HL-60 (cell line): Measurements from ENCODE around the gene CTIF.

Experiments
- GABPA ChIP-seq: IDR thresholded peaks from 2 replicates; pipeline ENCODE4 v1.6.1; 2012; ENCODE audit warnings: low read depth
- TF ChIP-seq, protein P1 (sequence below): IDR thresholded peaks from 2 replicates; pipeline ENCODE4 v1.6.1; 2012; ENCODE audit warnings: low read depth; ENCODE audit not compliant: insufficient replicate concordance
- TF ChIP-seq, protein P2 (sequence below): IDR thresholded peaks from one replicate; pipeline ENCODE4 v1.5.1; 2011; ENCODE audit warnings: low read length, control low read depth, inconsistent platforms; ENCODE audit not compliant: insufficient read depth

DNA sequence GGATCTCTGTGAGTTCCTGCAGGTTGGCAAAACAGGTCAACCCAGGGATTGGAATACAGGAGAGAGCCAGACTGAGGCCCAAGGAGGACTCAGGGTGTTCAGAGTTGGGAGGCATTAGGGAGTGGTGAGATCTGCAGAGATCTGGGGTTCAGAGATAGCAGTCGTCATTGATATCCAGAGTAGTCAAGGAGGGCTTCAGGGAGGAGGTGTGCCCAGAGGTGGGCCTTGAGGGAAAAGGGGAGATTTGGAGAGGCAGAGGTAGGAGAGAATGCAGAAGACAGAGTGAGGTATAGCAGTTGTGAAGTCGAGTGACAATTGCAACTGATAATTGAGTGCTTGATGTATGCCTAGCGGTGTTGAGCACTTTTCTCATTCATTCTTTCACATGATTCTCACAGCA lies 70.3 kb downstream of the CTIF start:
- TF ChIP-seq, protein P1, sequence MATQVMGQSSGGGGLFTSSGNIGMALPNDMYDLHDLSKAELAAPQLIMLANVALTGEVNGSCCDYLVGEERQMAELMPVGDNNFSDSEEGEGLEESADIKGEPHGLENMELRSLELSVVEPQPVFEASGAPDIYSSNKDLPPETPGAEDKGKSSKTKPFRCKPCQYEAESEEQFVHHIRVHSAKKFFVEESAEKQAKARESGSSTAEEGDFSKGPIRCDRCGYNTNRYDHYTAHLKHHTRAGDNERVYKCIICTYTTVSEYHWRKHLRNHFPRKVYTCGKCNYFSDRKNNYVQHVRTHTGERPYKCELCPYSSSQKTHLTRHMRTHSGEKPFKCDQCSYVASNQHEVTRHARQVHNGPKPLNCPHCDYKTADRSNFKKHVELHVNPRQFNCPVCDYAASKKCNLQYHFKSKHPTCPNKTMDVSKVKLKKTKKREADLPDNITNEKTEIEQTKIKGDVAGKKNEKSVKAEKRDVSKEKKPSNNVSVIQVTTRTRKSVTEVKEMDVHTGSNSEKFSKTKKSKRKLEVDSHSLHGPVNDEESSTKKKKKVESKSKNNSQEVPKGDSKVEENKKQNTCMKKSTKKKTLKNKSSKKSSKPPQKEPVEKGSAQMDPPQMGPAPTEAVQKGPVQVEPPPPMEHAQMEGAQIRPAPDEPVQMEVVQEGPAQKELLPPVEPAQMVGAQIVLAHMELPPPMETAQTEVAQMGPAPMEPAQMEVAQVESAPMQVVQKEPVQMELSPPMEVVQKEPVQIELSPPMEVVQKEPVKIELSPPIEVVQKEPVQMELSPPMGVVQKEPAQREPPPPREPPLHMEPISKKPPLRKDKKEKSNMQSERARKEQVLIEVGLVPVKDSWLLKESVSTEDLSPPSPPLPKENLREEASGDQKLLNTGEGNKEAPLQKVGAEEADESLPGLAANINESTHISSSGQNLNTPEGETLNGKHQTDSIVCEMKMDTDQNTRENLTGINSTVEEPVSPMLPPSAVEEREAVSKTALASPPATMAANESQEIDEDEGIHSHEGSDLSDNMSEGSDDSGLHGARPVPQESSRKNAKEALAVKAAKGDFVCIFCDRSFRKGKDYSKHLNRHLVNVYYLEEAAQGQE = no peak
- TF ChIP-seq GABPA = no peak
- TF ChIP-seq, protein P2, sequence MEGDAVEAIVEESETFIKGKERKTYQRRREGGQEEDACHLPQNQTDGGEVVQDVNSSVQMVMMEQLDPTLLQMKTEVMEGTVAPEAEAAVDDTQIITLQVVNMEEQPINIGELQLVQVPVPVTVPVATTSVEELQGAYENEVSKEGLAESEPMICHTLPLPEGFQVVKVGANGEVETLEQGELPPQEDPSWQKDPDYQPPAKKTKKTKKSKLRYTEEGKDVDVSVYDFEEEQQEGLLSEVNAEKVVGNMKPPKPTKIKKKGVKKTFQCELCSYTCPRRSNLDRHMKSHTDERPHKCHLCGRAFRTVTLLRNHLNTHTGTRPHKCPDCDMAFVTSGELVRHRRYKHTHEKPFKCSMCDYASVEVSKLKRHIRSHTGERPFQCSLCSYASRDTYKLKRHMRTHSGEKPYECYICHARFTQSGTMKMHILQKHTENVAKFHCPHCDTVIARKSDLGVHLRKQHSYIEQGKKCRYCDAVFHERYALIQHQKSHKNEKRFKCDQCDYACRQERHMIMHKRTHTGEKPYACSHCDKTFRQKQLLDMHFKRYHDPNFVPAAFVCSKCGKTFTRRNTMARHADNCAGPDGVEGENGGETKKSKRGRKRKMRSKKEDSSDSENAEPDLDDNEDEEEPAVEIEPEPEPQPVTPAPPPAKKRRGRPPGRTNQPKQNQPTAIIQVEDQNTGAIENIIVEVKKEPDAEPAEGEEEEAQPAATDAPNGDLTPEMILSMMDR = no peak
